NCI-H446 treated with DMSO at 0.1 percent for 48 hours (cell line): ENCODE data around the gene CLIP2.
"Not testable (repeated sequence)": the region's sequence is repeated elsewhere in the genome, so short reads cannot be mapped to it uniquely, and the experiment has no call there.

Experiments
- DNase-seq: peaks from one replicate; lab custom pipeline; 2025; lab: John Stamatoyannopoulos, UW

Gene CLIP2

GRCh38 chr7:74332373-74333176, 43.4 kb downstream of the CLIP2 start:
- DNase-seq: no peak

- no peak for DNase-seq
These were observed 44.8 kb downstream of the CLIP2 start for GRCh38 chr7:74334030-74334429.

GRCh38 chr7:74337926-74338325, 48.7 kb downstream of the CLIP2 start:
- DNase-seq: no peak

- no peak for DNase-seq
These were observed 49.3 kb downstream of the CLIP2 start for GRCh38 chr7:74338366-74339108.

GRCh38 chr7:74339648-74340047, 50.4 kb downstream of the CLIP2 start:
- DNase-seq: not testable (repeated sequence)

- no peak for DNase-seq
These were observed 54.3 kb downstream of the CLIP2 start for GRCh38 chr7:74343281-74344131.

GRCh38 chr7:74344132-74344496, 54.9 kb downstream of the CLIP2 start:
- DNase-seq: no peak

- no peak for DNase-seq
These were observed 55.6 kb downstream of the CLIP2 start for GRCh38 chr7:74344786-74345185.

GRCh38 chr7:74345970-74346369, 56.8 kb downstream of the CLIP2 start:
- no peak for DNase-seq

GRCh38 chr7:74349621-74350020, 60.4 kb downstream of the CLIP2 start:
- no peak for DNase-seq

- DNase-seq: no peak
These were observed 61.5 kb downstream of the CLIP2 start for GRCh38 chr7:74350751-74351150.

GRCh38 chr7:74351836-74352235, 62.6 kb downstream of the CLIP2 start:
- no peak for DNase-seq

GRCh38 chr7:74352551-74353138, 63.4 kb downstream of the CLIP2 start:
- not testable (repeated sequence) for DNase-seq

GRCh38 chr7:74354009-74354408, 64.8 kb downstream of the CLIP2 start:
- DNase-seq: no peak

GRCh38 chr7:74355091-74355490, 65.9 kb downstream of the CLIP2 start:
- peak; percentile 9 for DNase-seq

- no peak for DNase-seq
These were observed 67.5 kb downstream of the CLIP2 start for GRCh38 chr7:74356589-74357315.

- DNase-seq: no peak
These were observed 70.8 kb downstream of the CLIP2 start for GRCh38 chr7:74360008-74360407.

GRCh38 chr7:74362266-74362665, 73.1 kb downstream of the CLIP2 start:
- no peak for DNase-seq

- no peak for DNase-seq
These were observed 74.9 kb downstream of the CLIP2 start for GRCh38 chr7:74364061-74364460.

GRCh38 chr7:74365322-74366022, 76.3 kb downstream of the CLIP2 start:
- DNase-seq: peak; percentile 45
